HepG2 (cell line): ENCODE data around the gene DPH1. TPM values are rescaled to one million over a fixed set of nuclear protein-coding genes. Genes with fewer than 3 reads are reported as not detected.

Experiments used
- ARID5B ChIP-seq: IDR thresholded peaks from 2 replicates; pipeline ENCODE4 v1.4.0; 2020; ENCODE audit warnings: mild to moderate bottlenecking, missing genetic modification reagents
- ARNTL ChIP-seq: sonication (generic); formaldehyde crosslinking; IDR thresholded peaks from 2 replicates; pipeline ENCODE4 v1.4.0; 2020; ENCODE audit warnings: mild to moderate bottlenecking, missing genetic modification reagents
- ISX ChIP-seq: sonication (generic); formaldehyde crosslinking; conservative IDR thresholded peaks from 2 replicates; pipeline ENCODE4 v1.5.0; 2020; ENCODE audit warnings: missing genetic modification reagents
- MBD4 ChIP-seq: IDR thresholded peaks from 2 replicates; pipeline ENCODE4 v1.6.1; 2012; ENCODE audit warnings: low read length, inconsistent platforms, borderline replicate concordance
- NPAS2 ChIP-seq: sonication (generic); formaldehyde crosslinking; IDR thresholded peaks from 2 replicates; pipeline ENCODE4 v1.8.0; 2022; ENCODE audit warnings: mild to moderate bottlenecking, missing genetic modification reagents, borderline replicate concordance
- TOE1 ChIP-seq: sonication (generic); formaldehyde crosslinking; IDR thresholded peaks from 2 replicates; pipeline ENCODE4 v1.4.0; 2020; ENCODE audit warnings: mild to moderate bottlenecking, missing genetic modification reagents
- ZNF713 ChIP-seq: sonication (generic); formaldehyde crosslinking; IDR thresholded peaks from 2 replicates; pipeline ENCODE4 v1.4.0; 2020; ENCODE audit warnings: mild to moderate bottlenecking, missing genetic modification reagents
- ZSCAN25 ChIP-seq: sonication (generic); formaldehyde crosslinking; IDR thresholded peaks from 2 replicates; pipeline ENCODE4 v1.8.0; 2022; ENCODE audit warnings: mild to moderate bottlenecking, missing genetic modification reagents
- polyA plus RNA-seq, 8 experiments: library from polyadenylated mRNA; depleted of rRNA in 3 of 8; stranded (reverse) in 7 of 8; unstranded in 1 of 8; fragments of >200 nt; fragmentation: Illumina TruSeq in 4 of 8; extraction: Trizol in 4 of 8; gene quantifications; 2 replicates each; pipeline versions ENCODE4 v1.2.1 to v1.2.3, GENCODE V29; 2011 to 2016; ENCODE audit warnings: low read depth in 4 of 8, missing spikeins in 1 of 8, mixed read lengths in 1 of 8; ENCODE audit not compliant: insufficient read depth in 1 of 8
- total RNA-seq, 5 experiments: library from RNA; depleted of rRNA; stranded (reverse); fragments of >200 nt; fragmentation: Illumina TruSeq; extraction: Trizol; gene quantifications; 2 replicates each; pipeline ENCODE4 v1.2.3, GENCODE V29; 2016; ENCODE audit warnings: low read depth in 1 of 5
- TF ChIP-seq, protein P1 (sequence below): sonication (generic); formaldehyde crosslinking; IDR thresholded peaks from 2 replicates; pipeline ENCODE4 v1.4.0; 2020; ENCODE audit warnings: missing genetic modification reagents

The DPH1 gene
- total and polyA plus RNA-seq, 2 of the 13 experiments (the other 11 are each of a cell fraction or from before 2014, with no cell fraction given): 25.3 to 42.8 TPM

DNA sequence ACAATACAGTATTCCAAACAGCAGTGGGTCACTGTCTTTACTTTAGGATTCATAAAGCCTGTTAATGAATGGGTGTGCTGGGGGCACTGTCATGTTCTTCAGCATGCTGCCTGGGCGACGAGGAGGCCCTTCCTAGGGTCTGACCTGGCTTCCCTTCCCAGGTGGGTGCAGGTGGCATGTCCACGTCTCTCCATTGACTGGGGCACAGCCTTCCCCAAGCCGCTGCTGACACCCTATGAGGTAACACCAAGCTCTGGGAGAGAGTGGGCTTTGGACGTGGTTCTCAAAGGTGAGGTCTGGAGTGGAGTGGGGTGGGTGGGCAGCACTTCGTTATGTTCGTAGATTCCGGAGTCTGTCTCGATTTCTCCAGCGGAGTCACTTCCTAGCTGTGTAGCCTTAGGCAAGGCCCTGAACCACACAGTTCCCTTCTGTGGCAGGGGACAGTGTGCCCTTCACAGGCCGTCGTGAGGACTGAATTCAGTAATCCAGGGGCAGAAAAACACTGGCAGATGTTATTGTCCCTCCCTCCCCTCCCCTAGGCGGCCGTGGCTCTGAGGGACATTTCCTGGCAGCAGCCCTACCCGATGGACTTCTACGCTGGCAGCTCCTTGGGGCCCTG is 11.1 kb downstream of the DPH1 start (continued):
- TF ChIP-seq, protein P1, sequence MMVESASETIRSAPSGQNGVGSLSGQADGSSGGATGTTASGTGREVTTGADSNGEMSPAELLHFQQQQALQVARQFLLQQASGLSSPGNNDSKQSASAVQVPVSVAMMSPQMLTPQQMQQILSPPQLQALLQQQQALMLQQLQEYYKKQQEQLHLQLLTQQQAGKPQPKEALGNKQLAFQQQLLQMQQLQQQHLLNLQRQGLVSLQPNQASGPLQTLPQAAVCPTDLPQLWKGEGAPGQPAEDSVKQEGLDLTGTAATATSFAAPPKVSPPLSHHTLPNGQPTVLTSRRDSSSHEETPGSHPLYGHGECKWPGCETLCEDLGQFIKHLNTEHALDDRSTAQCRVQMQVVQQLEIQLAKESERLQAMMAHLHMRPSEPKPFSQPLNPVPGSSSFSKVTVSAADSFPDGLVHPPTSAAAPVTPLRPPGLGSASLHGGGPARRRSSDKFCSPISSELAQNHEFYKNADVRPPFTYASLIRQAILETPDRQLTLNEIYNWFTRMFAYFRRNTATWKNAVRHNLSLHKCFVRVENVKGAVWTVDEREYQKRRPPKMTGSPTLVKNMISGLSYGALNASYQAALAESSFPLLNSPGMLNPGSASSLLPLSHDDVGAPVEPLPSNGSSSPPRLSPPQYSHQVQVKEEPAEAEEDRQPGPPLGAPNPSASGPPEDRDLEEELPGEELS (CRISPR knock-in tag): no peak
- no peak for TF ChIP-seq TOE1 (CRISPR knock-in tag)
- TF ChIP-seq ARID5B (CRISPR knock-in tag): no peak
- TF ChIP-seq ZNF713 (CRISPR knock-in tag): no peak
- no peak for TF ChIP-seq MBD4
- no peak for TF ChIP-seq ARNTL (CRISPR knock-in tag)
- no peak for TF ChIP-seq NPAS2 (CRISPR knock-in tag)
- TF ChIP-seq ZSCAN25 (CRISPR knock-in tag): no peak
- no peak for TF ChIP-seq ISX (CRISPR knock-in tag)
